ENCODE results near the gene TTLL11.
A peak's percentile ranks its signal among the peaks of the same experiment; 100 is the strongest.

TTLL11 gene

GRCh38 chr9:121871431-121872025 lies 221.6 kb downstream of the TTLL11 start:
- DNase-seq, result peak; percentile 39

- no peak for DNase-seq
Observed at GRCh38 chr9:121870271-121870670, 222.8 kb downstream of the TTLL11 start.

GRCh38 chr9:121868626-121869025 lies 224.5 kb downstream of the TTLL11 start:
- peak; percentile 64 for DNase-seq

- no peak for DNase-seq
Observed at GRCh38 chr9:121866927-121867326, 226.2 kb downstream of the TTLL11 start.

GRCh38 chr9:121865884-121866283 lies 227.2 kb downstream of the TTLL11 start:
- DNase-seq, result no peak

- DNase-seq, result no peak
Observed at GRCh38 chr9:121865060-121865459, 228.0 kb downstream of the TTLL11 start.

- peak; percentile 68 for DNase-seq
Observed at GRCh38 chr9:121863955-121864354, 229.2 kb downstream of the TTLL11 start.

- no peak for DNase-seq
Observed at GRCh38 chr9:121862371-121863332, 230.5 kb downstream of the TTLL11 start.

- DNase-seq, result peak; percentile 24
Observed at GRCh38 chr9:121861501-121862180, 231.5 kb downstream of the TTLL11 start.

GRCh38 chr9:121860744-121861143 lies 232.4 kb downstream of the TTLL11 start:
- DNase-seq, result peak; percentile 73

- no peak for DNase-seq
Observed at GRCh38 chr9:121860213-121860612, 232.9 kb downstream of the TTLL11 start.

GRCh38 chr9:121859646-121860045 lies 233.5 kb downstream of the TTLL11 start:
- DNase-seq, result no peak

GRCh38 chr9:121858788-121859187 lies 234.3 kb downstream of the TTLL11 start:
- no peak for DNase-seq

- no peak for DNase-seq
Observed at GRCh38 chr9:121857928-121858327, 235.2 kb downstream of the TTLL11 start.

GRCh38 chr9:121855476-121855875 lies 237.6 kb downstream of the TTLL11 start:
- no peak for DNase-seq

- DNase-seq, result no peak
Observed at GRCh38 chr9:121853617-121854395, 239.3 kb downstream of the TTLL11 start.

- DNase-seq, result no peak
Observed at GRCh38 chr9:121852651-121853616, 240.2 kb downstream of the TTLL11 start.

GRCh38 chr9:121852241-121852640 lies 240.9 kb downstream of the TTLL11 start:
- no peak for DNase-seq

- no peak for DNase-seq
Observed at GRCh38 chr9:121851641-121852091, 241.4 kb downstream of the TTLL11 start.

- no peak for DNase-seq
Observed at GRCh38 chr9:121850366-121850765, 242.7 kb downstream of the TTLL11 start.

- no peak for DNase-seq
Observed at GRCh38 chr9:121849554-121849953, 243.6 kb downstream of the TTLL11 start.
